K562 (cell line): ENCODE data around the gene STMN3. TPM values are rescaled to one million over a fixed set of nuclear protein-coding genes. Genes with fewer than 3 reads are reported as not detected.
A peak's percentile ranks its signal among the peaks of the same experiment; 100 is the strongest.

Experiments
- CEBPG ChIP-seq, 3 experiments: fragments of 200-800 bp in 1 of 3; sonication (Bioruptor generic) in 1 of 3; sonication (generic) in 1 of 3; formaldehyde crosslinking in 1 of 3; IDR thresholded peaks in 2 of 3; conservative IDR thresholded peaks in 1 of 3; 2 replicates each; pipeline versions ENCODE4 v1.6.1 to v1.8.0; 2016 to 2022; ENCODE audit warnings: missing compliant biosample characterization in 2 of 3, missing genetic modification characterization in 2 of 3, mild to moderate bottlenecking in 1 of 3, missing genetic modification reagents in 1 of 3
- EP300 ChIP-seq: IDR thresholded peaks from 2 replicates; pipeline ENCODE4 v1.6.1; 2012; ENCODE audit warnings: low read length, improper control_type of control experiment
- HEY1 ChIP-seq: fragments of 250-450 bp; sonication (Bioruptor Pico); IDR thresholded peaks from 2 replicates; pipeline ENCODE4 v1.5.0; 2020; ENCODE audit warnings: mild to moderate bottlenecking, moderate library complexity, borderline replicate concordance
- HMGN3 ChIP-seq: IDR thresholded peaks from 2 replicates; pipeline ENCODE4 v1.6.1; 2011; ENCODE audit warnings: borderline replicate concordance, low read depth, mild to moderate bottlenecking, mixed read lengths, low read length; ENCODE audit not compliant: insufficient read length; ENCODE audit errors: extremely low read depth
- JUND ChIP-seq, 2 experiments: IDR thresholded peaks; 2 replicates in 1 of 2; 3 replicates in 1 of 2; pipeline ENCODE4 v1.6.1; 2011; ENCODE audit warnings: borderline replicate concordance in 2 of 2, low read depth in 2 of 2, low read length in 2 of 2, improper control_type of control experiment in 1 of 2, missing biosample characterization in 1 of 2, missing genetic modification characterization in 1 of 2, missing genetic modification reagents in 1 of 2
- MTF1 ChIP-seq: fragments of 250-450 bp; sonication (Bioruptor Pico); IDR thresholded peaks from 2 replicates; pipeline ENCODE4 v1.9.0; 2021; ENCODE audit warnings: moderate library complexity, mild to moderate bottlenecking, inconsistent platforms, borderline replicate concordance
- PHB2 ChIP-seq: fragments of 450-650 bp; IDR thresholded peaks from 2 replicates; pipeline ENCODE4 v1.6.1; 2017; ENCODE audit warnings: low read depth
- PURB ChIP-seq: sonication (generic); formaldehyde crosslinking; IDR thresholded peaks from 2 replicates; pipeline ENCODE4 v1.9.0; 2021; ENCODE audit warnings: low read depth, mild to moderate bottlenecking, missing genetic modification reagents
- SMAD4 ChIP-seq: fragments of 250-450 bp; sonication (Bioruptor Pico); conservative IDR thresholded peaks from 2 replicates; pipeline ENCODE4 v1.8.0; 2021; ENCODE audit warnings: inconsistent platforms, mild to moderate bottlenecking, moderate library complexity
- ZNF395 ChIP-seq: fragments of 200-800 bp; sonication (Bioruptor generic); IDR thresholded peaks from 2 replicates; pipeline ENCODE4 v1.6.1; 2017; ENCODE audit warnings: missing genetic modification characterization, missing compliant biosample characterization
- polyA plus RNA-seq, 8 experiments: library from polyadenylated mRNA; depleted of rRNA in 4 of 8; stranded (reverse) in 5 of 8; unstranded in 3 of 8; fragments of >200 nt; fragmentation: Nextera tagmentation in 2 of 8; fragmentation: Illumina TruSeq in 1 of 8; extraction: Ambion mirVana in 2 of 8; extraction: Trizol in 1 of 8; gene quantifications; 2 replicates each; pipeline versions ENCODE4 v1.2.1 to v1.2.3, GENCODE V29; 2011 to 2014; ENCODE audit warnings: inconsistent platforms in 1 of 8, missing spikeins in 1 of 8
- total RNA-seq, 7 experiments: library from RNA; depleted of rRNA in 6 of 7; stranded (reverse); fragments of >200 nt in 6 of 7; fragmentation: Illumina TruSeq in 2 of 7; extraction: Trizol in 2 of 7; gene quantifications; 2 replicates each; pipeline versions ENCODE4 v1.2.1 to v1.2.3, GENCODE V29; 2011 to 2021; ENCODE audit warnings: low replicate concordance in 1 of 7
- TF ChIP-seq, protein P1 (sequence below), 2 experiments: fragments of 450-650 bp; IDR thresholded peaks; 2 replicates each; pipeline ENCODE4 v1.6.1; 2018; ENCODE audit warnings: mild to moderate bottlenecking in 2 of 2, low read depth in 1 of 2; ENCODE audit not compliant: partially characterized antibody in 2 of 2
- TF ChIP-seq, protein P2 (sequence below): fragments of 250-450 bp; sonication (Bioruptor Pico); IDR thresholded peaks from 2 replicates; pipeline ENCODE4 v1.5.0; 2020; ENCODE audit warnings: mild to moderate bottlenecking, borderline replicate concordance
- TF ChIP-seq, protein P3 (sequence below), 2 experiments: IDR thresholded peaks; 2 replicates each; pipeline ENCODE4 v1.6.1; 2012; ENCODE audit warnings: improper control_type of control experiment in 2 of 2, low read depth in 2 of 2, low read length in 2 of 2, borderline replicate concordance in 1 of 2

STMN3 gene
- total and polyA plus RNA-seq, 9 of the 15 experiments (the other 6 are each of a cell fraction or from before 2014, with no cell fraction given): 0.70 to 65.6 (median 29.4) TPM

GRCh38 chr20:63653041-63653973 is at the start of gene STMN3 (continued):
- TF ChIP-seq HEY1 (CRISPR knock-in tag): no peak
- TF ChIP-seq ZNF395: peak; percentile 29; the same call in 1 of the 2 replicates
- peak; percentile 82 for TF ChIP-seq SMAD4 (CRISPR knock-in tag)
- TF ChIP-seq PURB (CRISPR knock-in tag): no peak
- no peak for TF ChIP-seq CEBPG (CRISPR knock-in tag; IDR thresholded peaks at IDR 0.05)
- TF ChIP-seq CEBPG (tag; conservative IDR thresholded peaks at IDR 0.05 in 1 of 2, IDR thresholded peaks at IDR 0.05 in 1 of 2): no peak
- TF ChIP-seq, protein P1, sequence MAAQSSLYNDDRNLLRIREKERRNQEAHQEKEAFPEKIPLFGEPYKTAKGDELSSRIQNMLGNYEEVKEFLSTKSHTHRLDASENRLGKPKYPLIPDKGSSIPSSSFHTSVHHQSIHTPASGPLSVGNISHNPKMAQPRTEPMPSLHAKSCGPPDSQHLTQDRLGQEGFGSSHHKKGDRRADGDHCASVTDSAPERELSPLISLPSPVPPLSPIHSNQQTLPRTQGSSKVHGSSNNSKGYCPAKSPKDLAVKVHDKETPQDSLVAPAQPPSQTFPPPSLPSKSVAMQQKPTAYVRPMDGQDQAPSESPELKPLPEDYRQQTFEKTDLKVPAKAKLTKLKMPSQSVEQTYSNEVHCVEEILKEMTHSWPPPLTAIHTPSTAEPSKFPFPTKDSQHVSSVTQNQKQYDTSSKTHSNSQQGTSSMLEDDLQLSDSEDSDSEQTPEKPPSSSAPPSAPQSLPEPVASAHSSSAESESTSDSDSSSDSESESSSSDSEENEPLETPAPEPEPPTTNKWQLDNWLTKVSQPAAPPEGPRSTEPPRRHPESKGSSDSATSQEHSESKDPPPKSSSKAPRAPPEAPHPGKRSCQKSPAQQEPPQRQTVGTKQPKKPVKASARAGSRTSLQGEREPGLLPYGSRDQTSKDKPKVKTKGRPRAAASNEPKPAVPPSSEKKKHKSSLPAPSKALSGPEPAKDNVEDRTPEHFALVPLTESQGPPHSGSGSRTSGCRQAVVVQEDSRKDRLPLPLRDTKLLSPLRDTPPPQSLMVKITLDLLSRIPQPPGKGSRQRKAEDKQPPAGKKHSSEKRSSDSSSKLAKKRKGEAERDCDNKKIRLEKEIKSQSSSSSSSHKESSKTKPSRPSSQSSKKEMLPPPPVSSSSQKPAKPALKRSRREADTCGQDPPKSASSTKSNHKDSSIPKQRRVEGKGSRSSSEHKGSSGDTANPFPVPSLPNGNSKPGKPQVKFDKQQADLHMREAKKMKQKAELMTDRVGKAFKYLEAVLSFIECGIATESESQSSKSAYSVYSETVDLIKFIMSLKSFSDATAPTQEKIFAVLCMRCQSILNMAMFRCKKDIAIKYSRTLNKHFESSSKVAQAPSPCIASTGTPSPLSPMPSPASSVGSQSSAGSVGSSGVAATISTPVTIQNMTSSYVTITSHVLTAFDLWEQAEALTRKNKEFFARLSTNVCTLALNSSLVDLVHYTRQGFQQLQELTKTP (IDR thresholded peaks at IDR 0.05; ENCODE audit: low read depth in 1 of 2, partially characterized antibody in 2 of 2): peak in 1 of 2 experiments; percentile 93
- peak; percentile 13; the same call in 1 of the 2 replicates for TF ChIP-seq JUND (IDR thresholded peaks at IDR 0.05; ENCODE audit: borderline replicate concordance, low read depth, low read length)
- no peak for TF ChIP-seq JUND (tag; IDR thresholded peaks at IDR 0.05; ENCODE audit: borderline replicate concordance, low read depth, low read length)
- no peak for TF ChIP-seq MTF1 (CRISPR knock-in tag)
- no peak for TF ChIP-seq PHB2
- TF ChIP-seq, protein P2, sequence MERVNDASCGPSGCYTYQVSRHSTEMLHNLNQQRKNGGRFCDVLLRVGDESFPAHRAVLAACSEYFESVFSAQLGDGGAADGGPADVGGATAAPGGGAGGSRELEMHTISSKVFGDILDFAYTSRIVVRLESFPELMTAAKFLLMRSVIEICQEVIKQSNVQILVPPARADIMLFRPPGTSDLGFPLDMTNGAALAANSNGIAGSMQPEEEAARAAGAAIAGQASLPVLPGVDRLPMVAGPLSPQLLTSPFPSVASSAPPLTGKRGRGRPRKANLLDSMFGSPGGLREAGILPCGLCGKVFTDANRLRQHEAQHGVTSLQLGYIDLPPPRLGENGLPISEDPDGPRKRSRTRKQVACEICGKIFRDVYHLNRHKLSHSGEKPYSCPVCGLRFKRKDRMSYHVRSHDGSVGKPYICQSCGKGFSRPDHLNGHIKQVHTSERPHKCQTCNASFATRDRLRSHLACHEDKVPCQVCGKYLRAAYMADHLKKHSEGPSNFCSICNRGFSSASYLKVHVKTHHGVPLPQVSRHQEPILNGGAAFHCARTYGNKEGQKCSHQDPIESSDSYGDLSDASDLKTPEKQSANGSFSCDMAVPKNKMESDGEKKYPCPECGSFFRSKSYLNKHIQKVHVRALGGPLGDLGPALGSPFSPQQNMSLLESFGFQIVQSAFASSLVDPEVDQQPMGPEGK (CRISPR knock-in tag): no peak
- TF ChIP-seq, protein P3, sequence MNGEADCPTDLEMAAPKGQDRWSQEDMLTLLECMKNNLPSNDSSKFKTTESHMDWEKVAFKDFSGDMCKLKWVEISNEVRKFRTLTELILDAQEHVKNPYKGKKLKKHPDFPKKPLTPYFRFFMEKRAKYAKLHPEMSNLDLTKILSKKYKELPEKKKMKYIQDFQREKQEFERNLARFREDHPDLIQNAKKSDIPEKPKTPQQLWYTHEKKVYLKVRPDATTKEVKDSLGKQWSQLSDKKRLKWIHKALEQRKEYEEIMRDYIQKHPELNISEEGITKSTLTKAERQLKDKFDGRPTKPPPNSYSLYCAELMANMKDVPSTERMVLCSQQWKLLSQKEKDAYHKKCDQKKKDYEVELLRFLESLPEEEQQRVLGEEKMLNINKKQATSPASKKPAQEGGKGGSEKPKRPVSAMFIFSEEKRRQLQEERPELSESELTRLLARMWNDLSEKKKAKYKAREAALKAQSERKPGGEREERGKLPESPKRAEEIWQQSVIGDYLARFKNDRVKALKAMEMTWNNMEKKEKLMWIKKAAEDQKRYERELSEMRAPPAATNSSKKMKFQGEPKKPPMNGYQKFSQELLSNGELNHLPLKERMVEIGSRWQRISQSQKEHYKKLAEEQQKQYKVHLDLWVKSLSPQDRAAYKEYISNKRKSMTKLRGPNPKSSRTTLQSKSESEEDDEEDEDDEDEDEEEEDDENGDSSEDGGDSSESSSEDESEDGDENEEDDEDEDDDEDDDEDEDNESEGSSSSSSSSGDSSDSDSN (IDR thresholded peaks at IDR 0.05; ENCODE audit: borderline replicate concordance in 1 of 2, low read depth in 2 of 2, low read length in 2 of 2): peak; percentile 77 to 85; a peak in 2 of 4 replicates
- TF ChIP-seq HMGN3: peak; percentile 27
- TF ChIP-seq EP300: peak; percentile 29; the same call in 1 of the 2 replicates
